ENCODE results near the gene GAB2.
"Not testable (repeated sequence)": the region's sequence is repeated elsewhere in the genome, so short reads cannot be mapped to it uniquely, and the experiment has no call there.

Gene GAB2

GRCh38 chr11:78365381-78365792 lies 52.2 kb downstream of the GAB2 start:
- DNase-seq (ENCODE audit: low read depth) = no peak

- no peak for DNase-seq (ENCODE audit: low read depth)
These were observed 53.4 kb downstream of the GAB2 start for GRCh38 chr11:78364128-78364751.

- no peak for DNase-seq (ENCODE audit: low read depth)
These were observed 54.5 kb downstream of the GAB2 start for GRCh38 chr11:78363024-78363619.

GRCh38 chr11:78361228-78361627 lies 56.4 kb downstream of the GAB2 start:
- no peak for DNase-seq (ENCODE audit: low read depth)

GRCh38 chr11:78359921-78360320 lies 57.7 kb downstream of the GAB2 start:
- no peak for DNase-seq (ENCODE audit: low read depth)

- DNase-seq (ENCODE audit: low read depth) = not testable (repeated sequence)
These were observed 59.7 kb downstream of the GAB2 start for GRCh38 chr11:78357924-78358323.

GRCh38 chr11:78357425-78357824 lies 60.2 kb downstream of the GAB2 start:
- not testable (repeated sequence) for DNase-seq (ENCODE audit: low read depth)

GRCh38 chr11:78355742-78356141 lies 61.9 kb downstream of the GAB2 start:
- DNase-seq (ENCODE audit: low read depth) = not testable (repeated sequence)

- DNase-seq (ENCODE audit: low read depth) = no peak
These were observed 62.3 kb downstream of the GAB2 start for GRCh38 chr11:78355309-78355705.

- DNase-seq (ENCODE audit: low read depth) = no peak
These were observed 63.0 kb downstream of the GAB2 start for GRCh38 chr11:78354408-78355308.

GRCh38 chr11:78351979-78352841 lies 65.4 kb downstream of the GAB2 start:
- no peak for DNase-seq (ENCODE audit: low read depth)

- no peak for DNase-seq (ENCODE audit: low read depth)
These were observed 66.4 kb downstream of the GAB2 start for GRCh38 chr11:78351193-78351592.

GRCh38 chr11:78350646-78351165 lies 66.9 kb downstream of the GAB2 start:
- DNase-seq (ENCODE audit: low read depth) = no peak

GRCh38 chr11:78350091-78350645 lies 67.5 kb downstream of the GAB2 start:
- DNase-seq (ENCODE audit: low read depth) = no peak

GRCh38 chr11:78349624-78350023 lies 68.0 kb downstream of the GAB2 start:
- DNase-seq (ENCODE audit: low read depth) = no peak

- DNase-seq (ENCODE audit: low read depth) = no peak
These were observed 68.5 kb downstream of the GAB2 start for GRCh38 chr11:78349114-78349513.

- no peak for DNase-seq (ENCODE audit: low read depth)
These were observed 69.7 kb downstream of the GAB2 start for GRCh38 chr11:78347956-78348355.

GRCh38 chr11:78346799-78347198 lies 70.8 kb downstream of the GAB2 start:
- DNase-seq (ENCODE audit: low read depth) = no peak

- no peak for DNase-seq (ENCODE audit: low read depth)
These were observed 72.2 kb downstream of the GAB2 start for GRCh38 chr11:78345450-78345849.

- no peak for DNase-seq (ENCODE audit: low read depth)
These were observed 72.9 kb downstream of the GAB2 start for GRCh38 chr11:78344676-78345075.

GRCh38 chr11:78344094-78344493 lies 73.5 kb downstream of the GAB2 start:
- no peak for DNase-seq (ENCODE audit: low read depth)

Data from T follicular helper cell (primary cell).